Thymus (tissue), 11 donors: Measurements from ENCODE around the gene MCF2L2. TPM values are rescaled to one million over a fixed set of nuclear protein-coding genes. Genes with fewer than 3 reads are reported as not detected.
"Not testable (repeated sequence)": the region's sequence is repeated elsewhere in the genome, so short reads cannot be mapped to it uniquely, and the experiment has no call there.

ENCODE experiments used
- DNase-seq, 9 donors: peaks; one replicate each; pipeline ENCODE4 v3.0.0-alpha.2; 2013; ENCODE audit warnings: low spot score in 9 of 9, low read depth in 6 of 9, missing footprints in 1 of 9
- H3K27ac ChIP-seq, 2 donors: one replicate each; pipeline ENCODE4 v1.5.1; 2013; ENCODE audit warnings: control low read depth in 1 of 2, low read depth in 1 of 2, low read length in 1 of 2, mild to moderate bottlenecking in 1 of 2, moderate library complexity in 1 of 2
- H3K27me3 ChIP-seq, 2 donors: one replicate each; pipeline ENCODE4 v1.5.1; 2013; ENCODE audit warnings: low read length in 1 of 2; ENCODE audit not compliant: control insufficient read depth in 2 of 2, insufficient read depth in 1 of 2
- H3K36me3 ChIP-seq, 2 donors: one replicate each; pipeline ENCODE4 v1.5.1; 2013; ENCODE audit warnings: low read length in 1 of 2, mild to moderate bottlenecking in 1 of 2, moderate library complexity in 1 of 2; ENCODE audit not compliant: control insufficient read depth in 2 of 2, insufficient read depth in 2 of 2
- H3K4me1 ChIP-seq, 2 donors: one replicate each; pipeline ENCODE4 v1.5.1; 2013; ENCODE audit warnings: low read length in 2 of 2; ENCODE audit not compliant: control insufficient read depth in 2 of 2, insufficient read depth in 2 of 2
- H3K4me3 ChIP-seq, 2 donors: one replicate each; pipeline ENCODE4 v1.5.1; 2013; ENCODE audit warnings: low read length in 2 of 2, control low read depth in 1 of 2, mild to moderate bottlenecking in 1 of 2
- H3K9me3 ChIP-seq, 2 donors: one replicate each; pipeline ENCODE4 v1.5.1; 2013; ENCODE audit warnings: low read length in 1 of 2, mild to moderate bottlenecking in 1 of 2; ENCODE audit not compliant: control insufficient read depth in 2 of 2, insufficient read depth in 1 of 2
- WGBS: extraction: QIAGEN DNeasy Blood & Tissue Kit; methylation state at CpG from one replicate; pipeline ENCODE4 v1.1.7; 2013; 5-methylcytosine and 5-hydroxymethylcytosine counted together
- polyA plus RNA-seq: library from polyadenylated mRNA; stranded (reverse); fragments of 200-250 nt; gene quantifications from one replicate; pipeline ENCODE4 v1.2.3, GENCODE V29; 2013
- total RNA-seq: library from RNA; stranded (reverse); fragments of 120-200 nt; gene quantifications from one replicate; pipeline ENCODE4 v1.2.4, GENCODE V29; 2013
- donor health status: healthy.

MCF2L2 gene
- total and polyA plus RNA-seq, 2 donors, result 1.0 to 1.1 TPM

GRCh38 chr3:183465710-183466109, 37.3 kb upstream of the MCF2L2 start:
- H3K4me1 ChIP-seq, H3K4me3 ChIP-seq, H3K9me3 ChIP-seq, DNase-seq, H3K27me3 ChIP-seq, H3K36me3 ChIP-seq, H3K27ac ChIP-seq: not testable (repeated sequence)
- WGBS, result 94% methylated on average over 13 of the region's 13 CpGs

GRCh38 chr3:183464480-183464879, 36.1 kb upstream of the MCF2L2 start:
- H3K9me3 ChIP-seq, result no peaks in the 10 kb centered on the region
- H3K27me3 ChIP-seq, result no peaks in the 10 kb centered on the region
- H3K4me1 ChIP-seq, result peaks cover 0 to under 1% of the 10 kb centered on the region in 2 donors
- H3K4me3 ChIP-seq, result no peak overlapping the region
- DNase-seq, result no peak
- H3K36me3 ChIP-seq, result no peaks in the 10 kb centered on the region
- WGBS, result 98% methylated on average over 2 of the region's 2 CpGs
- no peak overlapping the region for H3K27ac ChIP-seq

- Histone ChIP-seq H3K36me3 (no peaks in the 10 kb centered on the region), H3K9me3 (no peaks in the 10 kb centered on the region)
- WGBS, result 95% methylated on average over 7 of the region's 7 CpGs
Measured at GRCh38 chr3:183460081-183461055, 31.9 kb upstream of the MCF2L2 start.

GRCh38 chr3:183455089-183455488, 26.7 kb upstream of the MCF2L2 start:
- 97% methylated on average over 5 of the region's 5 CpGs for whole genome bisulfite sequencing
- Histone ChIP-seq H3K4me1 (no peaks in the 10 kb centered on the region), H3K36me3 (no peaks in the 10 kb centered on the region), H3K27me3 (no peaks in the 10 kb centered on the region), H3K4me3 (no peak overlapping the region), H3K9me3 (no peaks in the 10 kb centered on the region), H3K27ac (no peak overlapping the region)
- no peak for DNase-seq

More at GRCh38 chr3:183460081-183461055, 31.9 kb upstream of the MCF2L2 start:
- DNase-seq, result no peak
- no peak overlapping the region for H3K4me3 ChIP-seq
- no peaks in the 10 kb centered on the region for H3K4me1 ChIP-seq
- no peaks in the 10 kb centered on the region for H3K27me3 ChIP-seq
- no peak overlapping the region for H3K27ac ChIP-seq

GRCh38 chr3:183454064-183454463, 25.6 kb upstream of the MCF2L2 start:
- Histone ChIP-seq H3K4me3 (no peak overlapping the region), H3K9me3 (no peaks in the 10 kb centered on the region), H3K27me3 (no peaks in the 10 kb centered on the region), H3K36me3 (no peaks in the 10 kb centered on the region), H3K27ac (no peak overlapping the region), H3K4me1 (no peaks in the 10 kb centered on the region)
- 93% methylated on average over 4 of the region's 4 CpGs for WGBS
- DNase-seq, result no peak

GRCh38 chr3:183449791-183450190, 21.4 kb upstream of the MCF2L2 start:
- Histone ChIP-seq H3K27ac (no peak overlapping the region), H3K27me3 (no peaks in the 10 kb centered on the region), H3K36me3 (no peaks in the 10 kb centered on the region), H3K9me3 (no peaks in the 10 kb centered on the region), H3K4me1 (peaks cover 0 to 6% of the 10 kb centered on the region in 2 donors), H3K4me3 (no peak overlapping the region)
- 97% methylated on average over 1 of the region's 1 CpG for WGBS
- no peak for DNase-seq

GRCh38 chr3:183449391-183449790, 21.0 kb upstream of the MCF2L2 start:
- H3K27me3 ChIP-seq, result no peaks in the 10 kb centered on the region
- no peak overlapping the region for H3K27ac ChIP-seq
- H3K9me3 ChIP-seq, result no peaks in the 10 kb centered on the region
- DNase-seq, result no peak
- no peak overlapping the region for H3K4me3 ChIP-seq
- WGBS, result 49% methylated on average over 4 of the region's 4 CpGs
- H3K4me1 ChIP-seq, result peaks cover 0 to 6% of the 10 kb centered on the region in 2 donors
- no peaks in the 10 kb centered on the region for H3K36me3 ChIP-seq

- no peak overlapping the region for H3K27ac ChIP-seq
- peaks cover 0 to 2% of the 10 kb centered on the region in 2 donors for H3K9me3 ChIP-seq
- no peaks in the 10 kb centered on the region for H3K27me3 ChIP-seq
- no peaks in the 10 kb centered on the region for H3K36me3 ChIP-seq
- WGBS, result 71% methylated on average over 3 of the region's 3 CpGs
- H3K4me3 ChIP-seq, result peak overlapping the region; percentile 61 to 69
- H3K4me1 ChIP-seq, result peaks cover 0 to 6% of the 10 kb centered on the region in 2 donors
- DNase-seq, result no peak
Measured at GRCh38 chr3:183448369-183449128, 20.1 kb upstream of the MCF2L2 start.
